HEK293 (cell line): ENCODE data around the gene CATSPERD.

Source experiments
- CTCF ChIA-PET: fragments of 350-600 bp; formaldehyde crosslinking; extraction: SDS; loops from one replicate; lab custom pipeline; 2021; ENCODE audit warnings: antibody characterized with exemption; lab: Yijun Ruan, JAX
- POLR2A ChIA-PET: fragments of 300-600 bp; formaldehyde crosslinking; extraction: SDS; loops from one replicate; lab custom pipeline; 2020; ENCODE audit warnings: antibody characterized with exemption, inconsistent platforms; lab: Yijun Ruan, JAX
- H3K27ac ChIP-seq: fragments of 200-500 bp; sonication (Bioruptor generic); 2 replicates; pipeline ENCODE4 v1.5.1; 2014; ENCODE audit warnings: low read depth, low read length, control low read depth, inconsistent platforms; ENCODE audit errors: extremely low read depth
- H3K36me3 ChIP-seq, 2 experiments: fragments of 200-500 bp in 1 of 2; sonication (Bioruptor generic) in 1 of 2; 1 replicate in 1 of 2; 2 replicates in 1 of 2; pipeline ENCODE4 v1.5.1; 2014 to 2017; ENCODE audit warnings: inconsistent platforms in 2 of 2, low read length in 2 of 2; ENCODE audit not compliant: control insufficient read depth in 2 of 2, insufficient read depth in 1 of 2
- H3K4me1 ChIP-seq: fragments of 200-500 bp; sonication (Bioruptor generic); 2 replicates; pipeline ENCODE4 v1.5.1; 2014; ENCODE audit warnings: mild to moderate bottlenecking, low read length, inconsistent platforms; ENCODE audit not compliant: control insufficient read depth, insufficient read depth
- H3K4me3 ChIP-seq: 2 replicates; pipeline ENCODE4 v1.5.1; 2011; ENCODE audit warnings: low read depth, mild to moderate bottlenecking, control low read depth, low read length, moderate library complexity
- H3K9me3 ChIP-seq: fragments of 200-500 bp; sonication (Bioruptor generic); 2 replicates; pipeline ENCODE4 v1.5.1; 2014; ENCODE audit warnings: low read depth, low read length, inconsistent platforms; ENCODE audit not compliant: control insufficient read depth, insufficient read depth
- GFI1B ChIP-seq: fragments of 450-650 bp; formaldehyde crosslinking; IDR thresholded peaks from 2 replicates; pipeline ENCODE4 v1.5.1; 2016; ENCODE audit warnings: missing biosample characterization, missing genetic modification characterization
- HOXA7 ChIP-seq: sonication (generic); formaldehyde crosslinking; IDR thresholded peaks from 2 replicates; pipeline ENCODE4 v1.8.1; 2022; ENCODE audit warnings: missing genetic modification reagents, borderline replicate concordance
- MEIS1 ChIP-seq: sonication (generic); formaldehyde crosslinking; IDR thresholded peaks from 2 replicates; pipeline ENCODE4 v1.8.1; 2022; ENCODE audit warnings: missing genetic modification reagents, mild to moderate bottlenecking, borderline replicate concordance
- PRDM1 ChIP-seq: fragments of 450-650 bp; formaldehyde crosslinking; IDR thresholded peaks from 2 replicates; pipeline ENCODE4; 2016; ENCODE audit warnings: missing biosample characterization, missing genetic modification characterization
- SCRT2 ChIP-seq: fragments of 450-650 bp; formaldehyde crosslinking; IDR thresholded peaks from 2 replicates; pipeline ENCODE4 v1.5.1; 2016; ENCODE audit warnings: missing biosample characterization, missing genetic modification characterization
- SETDB1 ChIP-seq: IDR thresholded peaks from one replicate; pipeline ENCODE4 v1.6.1; 2017; ENCODE audit warnings: mild to moderate bottlenecking, low read length, moderate library complexity, mixed read lengths; ENCODE audit not compliant: insufficient read length
- ZBTB17 ChIP-seq: fragments of 450-650 bp; formaldehyde crosslinking; IDR thresholded peaks from 2 replicates; pipeline ENCODE4 v1.5.1; 2016; ENCODE audit warnings: missing biosample characterization, missing genetic modification characterization
- ZBTB48 ChIP-seq: fragments of 450-650 bp; formaldehyde crosslinking; IDR thresholded peaks from 2 replicates; pipeline ENCODE4 v1.5.1; 2016; ENCODE audit warnings: missing biosample characterization, missing genetic modification characterization
- ZNF133 ChIP-seq: fragments of 450-650 bp; formaldehyde crosslinking; IDR thresholded peaks from 2 replicates; pipeline ENCODE4 v1.5.1; 2016; ENCODE audit warnings: missing biosample characterization, missing genetic modification characterization
- ZNF138 ChIP-seq: fragments of 450-650 bp; formaldehyde crosslinking; IDR thresholded peaks from 2 replicates; pipeline ENCODE4 v1.5.1; 2016; ENCODE audit warnings: missing biosample characterization, missing genetic modification characterization, borderline replicate concordance
- ZNF157 ChIP-seq: fragments of 450-650 bp; formaldehyde crosslinking; IDR thresholded peaks from 2 replicates; pipeline ENCODE4 v1.5.1; 2016; ENCODE audit warnings: missing biosample characterization, missing genetic modification characterization
- ZNF2 ChIP-seq: fragments of 450-650 bp; formaldehyde crosslinking; IDR thresholded peaks from 2 replicates; pipeline ENCODE4 v1.5.1; 2016; ENCODE audit warnings: missing biosample characterization, missing genetic modification characterization
- ZNF214 ChIP-seq: fragments of 450-650 bp; formaldehyde crosslinking; IDR thresholded peaks from 2 replicates; pipeline ENCODE4 v1.5.1; 2017; ENCODE audit warnings: missing biosample characterization, mild to moderate bottlenecking, missing genetic modification characterization, borderline replicate concordance
- ZNF292 ChIP-seq: fragments of 450-650 bp; formaldehyde crosslinking; IDR thresholded peaks from 2 replicates; pipeline ENCODE4 v1.5.1; 2016; ENCODE audit warnings: low read depth, missing biosample characterization, missing genetic modification characterization, borderline replicate concordance
- ZNF341 ChIP-seq: fragments of 450-650 bp; formaldehyde crosslinking; IDR thresholded peaks from 2 replicates; pipeline ENCODE4; 2016; ENCODE audit warnings: low read depth, missing biosample characterization, missing genetic modification characterization
- ZNF366 ChIP-seq: fragments of 450-650 bp; formaldehyde crosslinking; conservative IDR thresholded peaks from 2 replicates; pipeline ENCODE4 v1.5.1; 2016; ENCODE audit warnings: missing biosample characterization, missing genetic modification characterization
- ZNF48 ChIP-seq: fragments of 450-650 bp; formaldehyde crosslinking; IDR thresholded peaks from 2 replicates; pipeline ENCODE4 v1.5.1; 2016; ENCODE audit warnings: missing biosample characterization, missing genetic modification characterization
- ZNF610 ChIP-seq: fragments of 450-650 bp; formaldehyde crosslinking; IDR thresholded peaks from 2 replicates; pipeline ENCODE4 v1.5.1; 2016; ENCODE audit warnings: missing biosample characterization, missing genetic modification characterization, borderline replicate concordance
- ZNF624 ChIP-seq: fragments of 450-650 bp; formaldehyde crosslinking; IDR thresholded peaks from 2 replicates; pipeline ENCODE4 v1.5.1; 2017; ENCODE audit warnings: missing biosample characterization, missing genetic modification characterization
- ZNF791 ChIP-seq: fragments of 450-650 bp; formaldehyde crosslinking; IDR thresholded peaks from 2 replicates; pipeline ENCODE4 v1.5.1; 2016; ENCODE audit warnings: missing biosample characterization, missing genetic modification characterization
- TF ChIP-seq, protein P1 (sequence below): fragments of 450-650 bp; formaldehyde crosslinking; conservative IDR thresholded peaks from 2 replicates; pipeline ENCODE4 v1.5.1; 2016; ENCODE audit warnings: low read depth, missing biosample characterization, missing genetic modification characterization
- TF ChIP-seq, protein P2 (sequence below): fragments of 450-650 bp; formaldehyde crosslinking; IDR thresholded peaks from 2 replicates; pipeline ENCODE4 v1.5.1; 2016; ENCODE audit warnings: missing biosample characterization, missing genetic modification characterization

CATSPERD gene

GRCh38 chr19:5793188-5793587, 72.8 kb downstream of the CATSPERD start (continued):
- TF ChIP-seq, protein P1, sequence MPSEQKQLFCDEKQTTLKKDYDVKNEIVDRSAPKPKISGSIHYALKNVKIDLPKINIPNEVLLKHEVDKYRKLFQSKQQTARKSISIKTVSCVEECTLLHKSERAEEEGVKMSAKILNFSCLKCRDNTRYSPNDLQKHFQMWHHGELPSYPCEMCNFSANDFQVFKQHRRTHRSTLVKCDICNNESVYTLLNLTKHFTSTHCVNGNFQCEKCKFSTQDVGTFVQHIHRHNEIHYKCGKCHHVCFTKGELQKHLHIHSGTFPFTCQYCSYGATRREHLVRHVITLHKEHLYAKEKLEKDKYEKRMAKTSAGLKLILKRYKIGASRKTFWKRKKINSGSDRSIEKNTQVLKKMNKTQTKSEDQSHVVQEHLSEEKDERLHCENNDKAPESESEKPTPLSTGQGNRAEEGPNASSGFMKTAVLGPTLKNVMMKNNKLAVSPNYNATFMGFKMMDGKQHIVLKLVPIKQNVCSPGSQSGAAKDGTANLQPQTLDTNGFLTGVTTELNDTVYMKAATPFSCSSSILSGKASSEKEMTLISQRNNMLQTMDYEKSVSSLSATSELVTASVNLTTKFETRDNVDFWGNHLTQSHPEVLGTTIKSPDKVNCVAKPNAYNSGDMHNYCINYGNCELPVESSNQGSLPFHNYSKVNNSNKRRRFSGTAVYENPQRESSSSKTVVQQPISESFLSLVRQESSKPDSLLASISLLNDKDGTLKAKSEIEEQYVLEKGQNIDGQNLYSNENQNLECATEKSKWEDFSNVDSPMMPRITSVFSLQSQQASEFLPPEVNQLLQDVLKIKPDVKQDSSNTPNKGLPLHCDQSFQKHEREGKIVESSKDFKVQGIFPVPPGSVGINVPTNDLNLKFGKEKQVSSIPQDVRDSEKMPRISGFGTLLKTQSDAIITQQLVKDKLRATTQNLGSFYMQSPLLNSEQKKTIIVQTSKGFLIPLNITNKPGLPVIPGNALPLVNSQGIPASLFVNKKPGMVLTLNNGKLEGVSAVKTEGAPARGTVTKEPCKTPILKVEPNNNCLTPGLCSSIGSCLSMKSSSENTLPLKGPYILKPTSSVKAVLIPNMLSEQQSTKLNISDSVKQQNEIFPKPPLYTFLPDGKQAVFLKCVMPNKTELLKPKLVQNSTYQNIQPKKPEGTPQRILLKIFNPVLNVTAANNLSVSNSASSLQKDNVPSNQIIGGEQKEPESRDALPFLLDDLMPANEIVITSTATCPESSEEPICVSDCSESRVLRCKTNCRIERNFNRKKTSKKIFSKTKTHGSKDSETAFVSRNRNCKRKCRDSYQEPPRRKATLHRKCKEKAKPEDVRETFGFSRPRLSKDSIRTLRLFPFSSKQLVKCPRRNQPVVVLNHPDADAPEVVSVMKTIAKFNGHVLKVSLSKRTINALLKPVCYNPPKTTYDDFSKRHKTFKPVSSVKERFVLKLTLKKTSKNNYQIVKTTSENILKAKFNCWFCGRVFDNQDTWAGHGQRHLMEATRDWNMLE, result no peak
- no peak for TF ChIP-seq SETDB1
- TF ChIP-seq ZNF133, result no peak
- TF ChIP-seq MEIS1 (CRISPR knock-in tag), result no peak
- TF ChIP-seq, protein P2, sequence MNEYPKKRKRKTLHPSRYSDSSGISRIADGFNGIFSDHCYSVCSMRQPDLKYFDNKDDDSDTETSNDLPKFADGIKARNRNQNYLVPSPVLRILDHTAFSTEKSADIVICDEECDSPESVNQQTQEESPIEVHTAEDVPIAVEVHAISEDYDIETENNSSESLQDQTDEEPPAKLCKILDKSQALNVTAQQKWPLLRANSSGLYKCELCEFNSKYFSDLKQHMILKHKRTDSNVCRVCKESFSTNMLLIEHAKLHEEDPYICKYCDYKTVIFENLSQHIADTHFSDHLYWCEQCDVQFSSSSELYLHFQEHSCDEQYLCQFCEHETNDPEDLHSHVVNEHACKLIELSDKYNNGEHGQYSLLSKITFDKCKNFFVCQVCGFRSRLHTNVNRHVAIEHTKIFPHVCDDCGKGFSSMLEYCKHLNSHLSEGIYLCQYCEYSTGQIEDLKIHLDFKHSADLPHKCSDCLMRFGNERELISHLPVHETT (tag by site-specific recombination), result no peak
- 0 out of 2 replicates have a peak, but pooled peaks have one; percentile 23 for TF ChIP-seq ZNF341
- TF ChIP-seq ZNF624 (tag by site-specific recombination), result no peak
- TF ChIP-seq HOXA7 (CRISPR knock-in tag), result no peak
- TF ChIP-seq ZNF48, result no peak
- TF ChIP-seq ZBTB48 (tag by site-specific recombination), result no peak
- peak; percentile 56 for TF ChIP-seq PRDM1
- TF ChIP-seq, all 188 proteins: peak for 3

DNA sequence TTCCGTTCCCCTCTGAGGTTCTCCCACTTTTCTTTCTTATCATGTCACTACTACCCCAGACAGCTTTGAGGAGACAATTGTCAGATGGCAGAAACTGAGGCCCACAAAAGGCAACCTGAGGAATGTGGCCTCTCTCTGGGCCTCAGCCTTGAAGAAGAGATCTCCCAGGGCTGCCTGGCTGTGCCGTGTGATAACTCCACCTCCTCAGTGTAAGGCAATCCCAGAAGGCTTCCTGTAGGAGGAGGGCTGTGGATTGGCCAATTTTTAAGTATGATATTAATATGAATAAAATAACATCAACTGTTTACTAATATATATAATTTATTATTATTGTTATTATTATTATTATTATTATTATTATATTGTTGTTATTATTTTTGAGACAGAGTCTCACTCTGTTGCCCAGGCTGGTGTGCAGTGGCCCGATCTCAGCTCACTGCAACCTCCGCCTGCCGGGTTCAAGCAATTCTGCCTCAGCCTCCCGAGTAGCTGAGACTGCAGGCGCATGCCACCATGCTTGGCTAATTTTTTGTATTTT, 75.0 kb downstream of the CATSPERD start:
- ChIA-PET POLR2A (interaction anchor here (0.6 kb wide), 1 partner anchor 133 kb away, joined by 3 read pairs; no protein-coding TSS in a partner anchor), CTCF (interaction anchor here (1.0 to 3.9 kb wide), 4 partner anchors 8 to 97 kb away, joined by 3 to 41 read pairs (median 14); partner anchors contain the start of gene NRTN)
- no peaks in the 10 kb centered on the region for H3K4me1 ChIP-seq
- H3K27ac ChIP-seq, result no peak overlapping the region
- H3K9me3 ChIP-seq, result no peaks in the 10 kb centered on the region
- TF ChIP-seq ZNF214 (tag by site-specific recombination) (no peak), ZNF791 (tag by site-specific recombination) (no peak), ZNF138 (tag by site-specific recombination) (no peak), ZBTB17 (no peak), GFI1B (tag by site-specific recombination) (no peak), ZNF2 (tag by site-specific recombination) (no peak), ZNF610 (tag by site-specific recombination) (no peak), ZNF292 (tag by site-specific recombination) (no peak)
- TF ChIP-seq, all 188 proteins: peak for 0
- Histone ChIP-seq H3K36me3 (no peaks in the 10 kb centered on the region), H3K4me3 (no peak overlapping the region)

DNA sequence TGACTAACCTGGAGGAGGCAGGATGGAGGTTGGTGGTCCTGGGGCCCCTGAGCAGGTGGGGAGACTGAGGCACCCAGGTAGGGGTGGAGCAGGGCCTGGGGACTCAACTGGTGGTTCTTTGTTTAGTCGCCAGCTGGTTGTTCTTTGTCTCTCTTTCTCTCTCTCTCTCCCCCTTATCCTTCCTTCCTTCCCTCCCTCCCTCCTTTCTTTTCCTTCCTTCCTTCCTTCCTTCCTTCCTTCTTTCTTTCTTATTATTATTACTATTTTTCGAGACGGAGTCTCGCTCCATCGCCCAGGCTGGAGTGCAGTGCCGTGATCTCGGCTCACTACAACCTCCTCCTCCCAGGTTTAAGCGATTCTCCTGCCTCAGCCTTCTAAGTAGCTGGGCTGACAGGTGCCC, 77.8 kb downstream of the CATSPERD start:
- Histone ChIP-seq H3K27ac (no peak overlapping the region), H3K4me1 (no peaks in the 10 kb centered on the region), H3K9me3 (no peaks in the 10 kb centered on the region), H3K4me3 (no peak overlapping the region), H3K36me3 (no peaks in the 10 kb centered on the region)
- ChIA-PET POLR2A (interaction anchor here (1.0 kb wide), 1 partner anchor 108 kb away, joined by 7 read pairs; the partner anchor contains the start of gene RPL36), CTCF (interaction anchor here (0.6 to 0.7 kb wide), 3 partner anchors 107 to 245 kb away, joined by 4 to 5 read pairs (median 4); no protein-coding TSS in a partner anchor)
- peak; percentile 93 for TF ChIP-seq ZNF366 (tag by site-specific recombination)
- no peak for TF ChIP-seq ZNF157 (tag by site-specific recombination)
- 0 out of 2 replicates have a peak, but pooled peaks have one; percentile 16 for TF ChIP-seq SCRT2
